ENCODE measurements around the gene SKIDA1.

DNA sequence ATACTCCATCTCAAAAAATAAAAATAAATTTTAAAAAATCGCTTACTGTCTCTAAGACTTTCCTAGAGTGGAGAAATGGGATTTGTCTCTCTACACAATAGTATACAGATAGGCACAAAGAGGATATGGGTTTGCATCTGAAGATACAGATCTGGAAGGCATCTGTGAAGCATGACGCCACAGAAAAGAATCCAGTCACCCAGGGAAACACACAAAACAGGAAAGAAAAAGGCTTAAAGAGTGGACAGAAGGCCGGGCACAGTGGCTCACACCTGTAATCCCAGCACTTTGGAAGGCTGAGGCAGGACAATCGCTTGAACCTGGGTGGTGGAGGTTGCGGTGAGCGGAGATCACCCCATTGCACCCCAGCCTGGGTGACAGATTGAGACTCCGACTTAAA is 61.3 kb downstream of the SKIDA1 start:
- TF ChIP-seq CTCF (IDR thresholded peaks at IDR 0.05; ENCODE audit: low read depth, low read length, missing input control) (no peak), YY1 (IDR thresholded peaks at IDR 0.05) (no peak), EGR1 (IDR thresholded peaks at IDR 0.05; ENCODE audit: low read depth in 2 of 2) (no peak), REST (IDR thresholded peaks at IDR 0.05) (no peak), TAF1 (conservative IDR thresholded peaks at IDR 0.05) (no peak)
- TF ChIP-seq, protein P1, sequence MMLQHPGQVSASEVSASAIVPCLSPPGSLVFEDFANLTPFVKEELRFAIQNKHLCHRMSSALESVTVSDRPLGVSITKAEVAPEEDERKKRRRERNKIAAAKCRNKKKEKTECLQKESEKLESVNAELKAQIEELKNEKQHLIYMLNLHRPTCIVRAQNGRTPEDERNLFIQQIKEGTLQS (IDR thresholded peaks at IDR 0.05), result no peak

Data from liver (tissue), 3 donors.